ENCODE data around the gene AGAP2. TPM values are rescaled to one million over a fixed set of nuclear protein-coding genes. Genes with fewer than 3 reads are reported as not detected.

AGAP2 gene
- total RNA-seq, 4 donors from 2014 or later: 1.1 to 5.7 (median 2.5) TPM

DNA sequence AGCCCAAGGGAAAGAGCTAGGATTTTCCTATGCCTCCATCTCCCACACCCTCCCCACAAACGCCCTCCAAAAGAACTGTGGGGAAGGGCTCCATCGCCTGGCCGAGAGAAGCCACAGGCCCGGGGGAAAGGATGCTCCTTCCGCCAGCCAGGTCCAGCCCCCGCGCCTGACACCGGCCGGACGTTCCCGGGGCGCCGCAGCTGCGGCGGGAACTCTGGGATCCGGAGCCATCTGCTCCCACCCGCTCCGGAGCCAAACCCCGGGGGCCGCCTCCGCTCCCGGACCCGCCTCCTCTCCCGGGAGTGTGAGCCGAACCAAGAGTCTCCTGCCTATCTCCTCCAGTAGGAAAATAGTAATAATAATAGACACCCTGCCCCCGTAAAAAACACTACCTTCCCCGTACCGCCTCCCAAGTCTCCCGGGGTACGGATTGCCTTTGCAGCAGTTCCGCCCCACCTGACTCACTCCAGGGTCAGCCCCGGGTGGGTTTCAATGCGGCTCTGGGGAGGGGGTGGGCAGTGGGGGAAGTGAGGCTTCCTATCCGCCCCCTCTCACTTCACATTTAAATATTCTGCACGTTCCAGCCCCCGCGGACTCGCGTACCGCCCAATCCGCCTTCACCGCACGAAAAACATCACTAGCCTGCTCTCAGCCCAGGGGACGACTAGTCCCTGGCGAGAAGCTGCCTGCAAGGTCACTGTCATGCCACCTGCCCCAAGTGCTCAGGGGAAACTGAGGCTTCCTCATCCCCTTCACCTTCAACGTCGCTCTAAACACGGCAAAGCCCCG is 2.4 kb downstream of the AGAP2 start:
- no peaks in the 10 kb centered on the region for H3K36me3 ChIP-seq
- H3K27ac ChIP-seq: no peak overlapping the region
- WGBS, 2 donors: 7 to 12% methylated on average over 40 to 49 of the region's 49 CpGs
- no peak for DNase-seq (ENCODE audit: low spot score in 2 of 2)
- H3K9me3 ChIP-seq: no peaks in the 10 kb centered on the region
- H3K27me3 ChIP-seq: peaks cover 7 to 85% of the 10 kb centered on the region in 2 donors
- H3K4me1 ChIP-seq: peaks cover 0 to 47% (median 31%) of the 10 kb centered on the region in 4 donors
- TF ChIP-seq POLR2A (IDR thresholded peaks at IDR 0.05) (no peak), CTCF (IDR thresholded peaks at IDR 0.05) (peak in 1 of 5 experiments; percentile 9), EP300 (IDR thresholded peaks at IDR 0.05) (no peak)
- H3K4me3 ChIP-seq: peak overlapping the region in 1 of 4 donors; percentile 20

DNA sequence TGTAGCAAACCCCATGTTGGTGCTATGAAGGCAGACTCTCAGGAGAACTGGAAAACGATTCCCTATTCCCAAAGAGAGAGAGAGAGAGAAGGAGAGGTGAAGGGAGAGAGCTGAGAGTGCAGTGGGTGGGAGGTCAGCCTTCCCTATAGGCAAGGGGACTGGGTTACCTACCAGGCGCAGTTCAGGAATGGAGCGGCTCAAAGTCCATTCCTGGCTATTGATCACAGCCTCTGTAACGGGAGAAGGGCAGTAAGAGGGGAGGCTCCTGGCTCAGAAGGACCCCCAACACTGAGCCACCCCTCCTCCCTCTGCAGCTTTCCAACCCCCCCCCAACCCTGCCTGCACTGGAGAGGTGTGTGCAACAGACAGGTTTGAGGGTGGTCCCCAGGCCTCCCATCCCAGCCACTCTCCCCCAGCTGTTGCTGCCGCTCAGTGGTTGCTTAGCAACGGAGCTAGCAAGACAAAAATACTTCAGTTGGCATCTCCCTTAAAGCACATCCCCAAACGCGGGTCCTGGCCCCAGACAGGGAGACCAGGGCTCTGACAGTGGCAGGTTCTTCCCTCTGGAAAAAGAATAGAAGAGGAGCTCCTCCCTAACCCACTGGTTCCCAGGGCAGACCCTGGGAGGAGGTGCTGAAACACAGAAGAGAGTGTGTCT is 3.2 kb downstream of the AGAP2 start:
- Histone ChIP-seq H3K27ac (no peak overlapping the region), H3K4me1 (peaks cover 0 to 47% (median 31%) of the 10 kb centered on the region in 4 donors), H3K27me3 (peaks cover 7 to 77% of the 10 kb centered on the region in 2 donors), H3K4me3 (no peak overlapping the region), H3K9me3 (no peaks in the 10 kb centered on the region), H3K36me3 (no peaks in the 10 kb centered on the region)
- WGBS, 2 donors: 31 to 39% methylated on average over 8 of the region's 8 CpGs
- no peak for DNase-seq (ENCODE audit: low spot score in 2 of 2)
- TF ChIP-seq EP300 (IDR thresholded peaks at IDR 0.05): no peak
- no peak for TF ChIP-seq CTCF (IDR thresholded peaks at IDR 0.05)
- no peak for TF ChIP-seq POLR2A (IDR thresholded peaks at IDR 0.05)

DNA sequence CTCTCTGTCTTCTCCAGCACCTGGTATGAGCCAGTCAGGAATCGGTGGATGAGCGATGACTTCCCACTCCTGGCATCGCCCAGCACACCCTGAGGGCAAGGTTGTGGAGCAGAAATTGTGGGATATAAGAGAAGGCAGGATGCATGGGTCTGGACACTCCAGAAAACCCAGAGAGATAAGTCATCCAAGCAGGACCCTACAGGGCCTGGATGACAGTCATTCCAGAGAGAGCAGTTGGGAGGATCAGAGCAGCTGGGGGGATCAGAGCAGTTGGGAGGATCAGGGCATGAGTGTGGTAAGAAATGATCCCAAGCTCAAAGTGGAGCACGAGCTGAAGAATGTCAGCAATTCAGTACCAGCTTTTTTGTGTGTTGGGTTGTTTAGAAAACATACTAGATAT is 4.0 kb downstream of the AGAP2 start:
- TF ChIP-seq EP300 (IDR thresholded peaks at IDR 0.05) (no peak), POLR2A (IDR thresholded peaks at IDR 0.05) (no peak), CTCF (IDR thresholded peaks at IDR 0.05) (no peak)
- no peak overlapping the region for H3K27ac ChIP-seq
- DNase-seq (ENCODE audit: low spot score in 2 of 2): no peak
- peaks cover 7 to 69% of the 10 kb centered on the region in 2 donors for H3K27me3 ChIP-seq
- H3K4me3 ChIP-seq: no peak overlapping the region
- peaks cover 0 to 45% (median 29%) of the 10 kb centered on the region in 4 donors for H3K4me1 ChIP-seq
- WGBS, 2 donors: 76 to 79% methylated on average over 4 of the region's 4 CpGs
- H3K36me3 ChIP-seq: no peaks in the 10 kb centered on the region
- no peaks in the 10 kb centered on the region for H3K9me3 ChIP-seq

GRCh38 chr12:57733928-57734327 is 4.6 kb downstream of the AGAP2 start:
- 79 to 81% methylated on average over 5 to 6 of the region's 6 CpGs for WGBS, 2 donors
- Histone ChIP-seq H3K27ac (no peak overlapping the region), H3K4me3 (no peak overlapping the region), H3K4me1 (peaks cover 0 to 38% (median 27%) of the 10 kb centered on the region in 4 donors), H3K27me3 (peaks cover 7 to 63% of the 10 kb centered on the region in 2 donors), H3K9me3 (no peaks in the 10 kb centered on the region), H3K36me3 (no peaks in the 10 kb centered on the region)
- no peak for TF ChIP-seq POLR2A (IDR thresholded peaks at IDR 0.05)
- TF ChIP-seq EP300 (IDR thresholded peaks at IDR 0.05): no peak
- TF ChIP-seq CTCF (IDR thresholded peaks at IDR 0.05): no peak
- DNase-seq (ENCODE audit: low spot score in 2 of 2): no peak

All from tibial nerve (tissue), 4 donors.